Anterior cingulate cortex (tissue), 58 donors: Measurements from ENCODE around the gene D2HGDH.
"Not testable (repeated sequence)": the region's sequence is repeated elsewhere in the genome, so short reads cannot be mapped to it uniquely, and the experiment has no call there.

Experiments
- DNase-seq, 58 donors: peaks; one replicate each; lab custom pipeline; 2025; lab: John Stamatoyannopoulos, UW

D2HGDH gene

DNA sequence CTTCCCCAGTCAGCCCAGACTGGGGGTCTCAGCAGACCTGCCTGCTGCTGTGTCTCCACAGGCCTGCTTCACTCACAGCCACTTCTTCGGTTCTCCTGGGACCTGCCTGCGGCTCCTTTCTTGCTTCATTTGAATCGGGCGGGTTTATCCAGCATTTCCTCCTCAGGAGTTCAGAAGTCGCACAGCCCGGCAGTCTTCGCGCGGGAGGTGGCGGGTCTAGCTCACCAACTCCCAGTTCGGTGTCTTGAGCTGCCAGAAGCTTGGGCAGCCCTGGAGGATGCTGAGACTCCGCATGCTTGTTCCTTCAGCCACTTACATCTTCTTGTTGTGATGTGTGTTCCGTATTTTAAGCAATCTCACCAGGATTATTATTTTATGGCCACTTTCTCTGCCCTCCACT is 10.8 kb downstream of the D2HGDH start:
- no peak for DNase-seq

DNA sequence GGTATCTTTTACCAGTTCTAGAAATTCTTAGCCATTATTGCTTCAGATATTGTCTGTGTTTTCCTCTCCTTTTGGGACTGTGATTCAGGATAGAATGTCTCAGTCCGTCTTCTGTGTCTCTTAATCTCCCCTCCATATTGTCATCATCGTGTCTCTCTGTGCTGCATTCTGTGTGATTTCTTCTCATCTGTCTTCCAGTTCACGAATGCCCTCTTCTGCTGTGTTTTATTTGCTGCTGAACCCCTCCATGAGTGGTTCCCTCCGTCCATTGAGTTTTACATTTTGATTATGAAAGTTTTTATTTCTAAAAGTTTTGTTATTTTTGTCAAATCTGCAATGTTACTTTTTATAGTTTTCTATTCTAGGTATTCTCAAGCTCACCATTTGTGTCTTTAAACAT is 11.7 kb downstream of the D2HGDH start:
- DNase-seq = no peak

DNA sequence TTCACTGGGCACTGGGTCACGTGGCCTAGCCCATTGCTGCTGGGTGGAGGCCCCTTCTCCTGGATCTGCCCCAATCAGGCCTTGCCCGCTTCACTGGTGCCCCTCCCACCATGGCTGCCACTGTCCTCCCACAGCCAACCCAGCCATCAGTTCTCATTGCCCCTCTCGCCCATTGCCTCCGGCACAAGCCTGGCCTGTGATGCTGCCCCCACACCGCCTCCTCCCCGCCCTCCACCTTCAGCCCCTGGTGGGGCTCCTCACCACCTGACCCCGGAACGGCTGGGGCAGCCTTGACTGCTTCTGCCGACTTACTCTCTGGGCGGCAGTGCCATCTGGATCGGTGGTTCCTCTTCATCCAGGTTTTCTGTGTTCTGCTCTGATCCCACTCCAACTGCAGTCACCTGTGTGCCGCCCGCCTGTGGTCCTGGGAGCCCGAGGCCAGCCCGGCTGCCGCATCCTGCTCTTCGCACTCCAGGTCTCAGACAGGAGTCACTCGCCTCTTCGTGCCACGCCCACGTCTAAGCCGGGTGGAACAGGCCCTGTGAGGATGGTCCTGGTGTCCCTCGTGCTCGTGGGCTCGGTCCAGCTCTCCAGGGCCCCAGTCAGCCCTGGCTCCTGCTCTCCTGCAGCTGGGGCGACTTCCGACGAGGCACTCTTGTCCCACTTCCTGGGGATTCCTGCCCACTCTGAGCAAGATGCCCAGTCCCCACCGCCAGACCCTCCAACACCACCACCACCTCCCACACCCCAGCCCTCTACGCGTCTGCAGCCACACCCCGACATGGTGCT is 14.2 kb downstream of the D2HGDH start:
- no peak for DNase-seq

DNA sequence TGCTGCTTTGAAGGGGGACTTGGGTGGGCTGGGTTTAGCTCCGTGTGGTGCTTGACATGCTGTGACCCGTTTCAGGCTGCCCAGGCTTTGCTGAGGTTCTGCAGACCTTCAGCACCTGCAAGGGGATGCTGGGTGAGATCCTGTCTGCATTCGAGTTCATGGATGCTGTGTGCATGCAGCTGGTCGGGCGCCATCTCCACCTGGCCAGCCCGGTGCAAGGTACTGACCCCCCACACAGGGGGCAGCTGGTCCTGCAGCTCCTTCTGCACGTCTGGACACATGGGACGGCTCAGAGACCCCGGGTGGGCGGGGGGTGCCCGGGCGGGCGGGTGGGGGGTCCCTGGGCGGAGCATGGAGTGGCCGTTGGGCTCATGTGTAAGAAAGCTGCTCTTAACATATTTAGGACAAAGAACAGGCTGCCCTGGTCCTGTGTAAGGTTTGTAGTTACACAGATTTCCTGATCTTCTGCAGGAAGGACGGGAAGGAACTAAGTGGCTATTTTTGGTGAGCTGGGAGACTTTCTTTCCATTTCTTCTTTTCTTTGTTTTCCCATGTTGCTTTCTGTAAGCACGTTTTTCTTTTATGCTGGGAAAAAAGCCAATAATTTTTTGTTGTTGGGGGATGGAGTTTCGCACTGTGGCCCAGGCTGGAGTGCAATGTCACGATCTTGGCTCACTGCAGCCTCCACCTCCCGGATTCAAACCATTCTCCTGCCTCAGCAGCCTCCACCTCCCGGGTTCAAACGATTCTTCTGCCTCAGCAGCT is 15.8 kb downstream of the D2HGDH start:
- DNase-seq = no peak

DNA sequence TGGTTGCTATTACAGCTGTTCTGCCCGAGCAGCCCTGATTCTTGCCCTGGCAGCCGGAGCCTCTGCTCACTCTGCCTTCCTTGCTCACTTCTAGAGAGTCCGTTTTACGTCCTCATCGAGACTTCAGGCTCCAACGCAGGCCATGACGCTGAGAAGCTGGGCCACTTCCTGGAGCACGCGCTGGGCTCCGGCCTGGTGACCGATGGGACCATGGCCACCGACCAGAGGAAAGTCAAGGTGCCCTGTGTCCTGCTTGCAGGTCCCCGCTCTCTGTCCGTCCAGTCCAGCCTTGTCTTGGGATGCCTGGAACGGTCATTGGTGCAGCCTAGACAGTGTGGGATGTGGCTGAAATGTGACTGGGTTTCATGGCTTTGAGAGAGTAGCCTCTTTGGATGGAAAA is 16.7 kb downstream of the D2HGDH start:
- DNase-seq = no peak

DNA sequence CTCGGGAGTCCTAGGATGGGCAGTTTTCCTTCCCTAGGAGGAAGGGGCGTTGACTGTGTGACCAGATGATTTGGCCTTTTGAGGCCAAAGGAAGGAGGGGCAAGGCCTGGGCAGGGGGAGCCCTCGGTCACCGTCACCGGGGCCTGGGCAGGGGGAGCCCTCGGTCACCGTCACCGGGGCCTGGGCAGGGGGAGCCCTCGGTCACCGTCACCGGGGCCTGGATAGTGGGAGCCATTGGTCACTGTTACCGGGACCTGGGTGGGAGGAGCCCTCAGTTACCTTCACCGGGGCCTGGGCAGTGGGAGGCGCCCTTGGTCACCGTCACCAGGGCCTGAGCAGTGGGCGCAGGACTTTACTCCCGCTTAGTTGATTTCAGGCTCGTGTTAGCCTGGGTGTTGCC is 17.3 kb downstream of the D2HGDH start:
- DNase-seq = no peak

DNA sequence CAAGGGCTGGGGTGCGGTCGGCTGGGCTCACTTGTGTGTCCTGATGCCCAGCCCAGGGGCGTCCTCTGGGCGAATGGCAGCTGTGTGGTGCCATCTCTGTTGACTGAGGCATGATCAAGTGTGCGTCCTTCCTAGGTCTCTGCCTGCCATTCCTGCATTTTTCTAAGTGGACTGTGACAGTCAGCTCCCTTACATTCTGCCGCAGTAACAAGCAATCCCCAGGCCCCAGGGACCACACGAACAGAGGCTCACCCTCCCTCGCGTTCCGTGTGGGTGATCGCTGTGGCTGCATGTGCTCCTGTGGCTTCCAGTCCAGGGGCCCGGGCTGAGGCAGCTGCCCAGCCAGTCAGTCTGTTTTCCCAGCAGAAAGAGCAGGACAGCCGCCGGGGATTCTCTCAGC is 17.8 kb downstream of the D2HGDH start:
- DNase-seq = no peak

DNA sequence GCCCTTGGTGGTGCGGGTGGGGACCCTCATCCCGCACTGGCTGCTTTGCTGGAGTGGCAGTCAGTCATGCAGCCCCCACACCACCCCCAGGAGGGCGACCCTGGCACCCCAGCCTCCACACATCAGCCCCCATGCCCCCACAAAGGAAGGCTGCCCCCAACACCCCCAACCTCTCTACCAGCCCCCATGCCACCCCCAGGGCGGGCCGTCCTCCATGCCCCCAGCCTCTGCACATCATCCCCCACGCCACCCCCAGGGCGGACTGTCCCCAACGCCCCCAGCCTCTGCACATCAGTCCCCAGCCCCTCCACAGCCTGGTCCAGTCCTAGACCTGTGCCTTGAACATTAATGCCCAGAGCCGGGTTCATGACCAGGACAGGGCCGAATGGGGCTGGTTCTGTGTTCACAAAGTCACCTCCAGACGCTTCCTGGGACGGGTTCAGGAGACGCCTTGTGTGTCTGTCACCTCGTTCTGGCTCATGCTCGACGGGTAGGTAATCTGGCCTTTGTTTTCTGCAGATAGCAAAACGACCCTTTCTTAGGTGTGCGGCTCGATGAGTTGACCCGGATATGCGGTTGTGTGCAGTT is 18.4 kb downstream of the D2HGDH start:
- no peak for DNase-seq

DNA sequence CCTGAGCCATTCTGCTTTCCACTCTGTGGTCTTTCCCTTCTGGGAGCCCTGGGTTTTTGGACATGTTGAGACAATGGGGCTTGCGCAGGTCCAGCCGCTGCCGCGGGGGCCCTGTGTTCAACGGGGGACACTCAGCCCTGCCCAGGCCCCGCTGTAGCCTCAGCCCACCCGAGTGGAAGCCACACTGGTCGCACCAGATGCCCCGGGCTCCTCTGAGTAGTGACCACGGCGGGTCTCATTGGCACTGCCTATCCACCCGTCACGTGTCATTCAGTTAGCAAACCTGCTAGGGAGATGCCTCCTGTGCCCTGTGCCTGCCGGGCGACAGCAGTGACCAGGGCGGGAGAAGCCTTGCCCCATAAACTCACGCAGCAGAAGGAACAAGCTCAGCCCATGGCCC is 19.1 kb downstream of the D2HGDH start:
- no peak for DNase-seq

DNA sequence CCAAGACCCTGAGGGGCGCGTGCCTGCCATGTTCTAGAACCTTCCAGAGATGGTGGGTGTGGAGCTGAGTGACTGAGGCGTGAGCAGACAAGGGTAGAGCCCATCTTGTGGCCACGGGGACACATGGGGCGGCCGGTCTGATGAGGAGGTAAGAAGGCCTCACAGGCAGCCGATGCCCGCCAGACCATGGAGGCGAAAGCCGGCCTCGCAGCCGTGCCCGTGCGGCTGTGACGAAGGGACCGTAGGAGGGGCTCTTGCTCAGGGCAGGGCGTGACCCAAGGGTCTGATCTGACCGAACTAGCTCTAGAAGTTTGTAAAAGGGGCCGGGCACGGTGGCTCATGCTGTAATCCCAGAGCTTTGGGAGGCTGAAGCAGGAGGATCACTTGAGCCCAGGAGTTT is 19.6 kb downstream of the D2HGDH start:
- DNase-seq = no peak

DNA sequence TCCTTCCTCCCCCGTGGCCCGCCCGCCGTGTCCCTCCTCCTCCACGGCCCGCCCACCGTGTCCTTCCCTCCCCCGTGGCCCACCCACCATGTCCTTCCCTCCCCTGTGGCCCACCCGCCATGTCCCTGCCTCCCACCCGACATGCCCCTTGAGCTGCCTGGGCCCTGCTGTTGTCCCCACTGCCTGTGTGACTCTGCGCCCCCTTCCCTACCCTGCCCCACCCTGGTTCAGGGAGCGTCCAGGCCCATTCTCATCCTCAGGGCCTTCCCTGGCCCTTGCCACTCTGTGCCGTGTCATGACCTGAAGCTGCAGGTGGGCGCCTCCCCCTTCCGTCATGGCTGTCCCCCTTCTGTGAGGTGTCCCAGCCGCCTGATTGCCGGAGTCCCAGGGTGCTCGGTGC is 20.7 kb downstream of the D2HGDH start:
- no peak for DNase-seq

DNA sequence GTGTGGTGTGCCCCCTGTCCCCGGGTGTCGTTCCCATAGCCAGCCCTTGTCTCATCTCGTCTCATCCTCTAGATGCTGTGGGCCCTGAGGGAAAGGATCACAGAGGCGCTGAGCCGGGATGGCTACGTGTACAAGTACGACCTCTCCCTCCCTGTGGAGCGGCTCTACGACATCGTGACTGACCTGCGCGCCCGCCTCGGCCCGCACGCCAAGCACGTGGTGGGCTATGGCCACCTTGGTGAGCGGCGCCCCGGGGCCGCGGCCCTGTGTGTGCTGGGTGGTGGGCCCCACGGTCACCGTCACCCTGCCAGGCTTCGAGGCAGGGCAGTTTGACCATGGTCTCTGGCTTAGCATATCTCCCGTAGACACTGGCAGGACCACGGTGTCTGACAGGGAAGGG is 21.3 kb downstream of the D2HGDH start:
- DNase-seq = no peak

DNA sequence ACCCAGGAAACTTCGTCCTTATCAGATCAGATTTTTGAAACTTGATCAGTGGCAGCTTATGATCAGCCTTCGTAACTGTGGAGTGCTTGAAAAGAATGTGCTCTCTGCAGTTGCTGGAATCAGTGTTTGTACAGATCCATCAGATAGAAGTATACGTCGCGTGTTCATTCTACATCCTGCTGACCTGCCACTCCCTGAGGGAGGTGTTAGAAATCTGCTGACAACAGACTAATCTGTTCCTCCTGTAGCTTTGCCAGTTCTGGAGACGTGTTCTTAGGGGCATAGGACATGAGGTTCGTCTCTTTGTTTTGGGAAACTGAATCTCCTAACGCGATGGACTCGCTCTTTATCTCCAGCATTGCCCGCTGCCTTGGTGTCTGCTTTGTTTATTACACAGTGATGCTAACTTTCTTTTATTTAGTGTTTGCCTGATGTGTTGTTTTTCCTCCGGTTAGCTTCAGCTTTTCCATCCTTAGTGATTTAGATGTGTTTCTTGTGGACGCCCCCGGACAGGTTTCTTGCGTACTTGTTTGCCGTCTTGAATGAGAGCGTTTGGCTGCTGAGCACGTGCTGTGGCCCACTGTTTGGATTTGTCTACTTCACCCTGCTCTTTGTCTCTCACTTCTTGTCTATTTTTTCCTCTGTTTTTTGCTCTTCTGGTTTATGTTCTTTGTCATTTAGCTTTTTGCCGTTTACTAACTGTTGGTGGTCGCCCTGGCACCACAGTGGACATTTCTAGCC is 24.8 kb downstream of the D2HGDH start:
- no peak for DNase-seq

DNA sequence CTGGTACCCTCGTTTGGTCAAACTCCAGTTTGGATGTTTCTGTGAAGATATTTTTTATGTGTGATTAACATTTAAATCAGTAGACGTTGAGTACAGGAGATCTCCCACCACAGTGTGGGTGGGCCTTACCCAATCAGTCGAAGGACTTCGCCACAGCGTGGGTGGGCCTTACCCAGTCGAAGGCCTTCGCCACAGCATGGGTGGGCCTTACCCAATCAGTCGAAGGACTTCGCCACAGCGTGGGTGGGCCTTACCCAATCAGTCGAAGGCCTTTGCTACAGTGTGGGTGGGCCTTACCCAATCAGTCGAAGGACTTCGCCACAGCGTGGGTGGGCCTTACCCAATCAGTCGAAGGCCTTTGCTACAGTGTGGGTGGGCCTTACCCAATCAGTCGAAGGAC is 25.5 kb downstream of the D2HGDH start:
- DNase-seq = not testable (repeated sequence)

DNA sequence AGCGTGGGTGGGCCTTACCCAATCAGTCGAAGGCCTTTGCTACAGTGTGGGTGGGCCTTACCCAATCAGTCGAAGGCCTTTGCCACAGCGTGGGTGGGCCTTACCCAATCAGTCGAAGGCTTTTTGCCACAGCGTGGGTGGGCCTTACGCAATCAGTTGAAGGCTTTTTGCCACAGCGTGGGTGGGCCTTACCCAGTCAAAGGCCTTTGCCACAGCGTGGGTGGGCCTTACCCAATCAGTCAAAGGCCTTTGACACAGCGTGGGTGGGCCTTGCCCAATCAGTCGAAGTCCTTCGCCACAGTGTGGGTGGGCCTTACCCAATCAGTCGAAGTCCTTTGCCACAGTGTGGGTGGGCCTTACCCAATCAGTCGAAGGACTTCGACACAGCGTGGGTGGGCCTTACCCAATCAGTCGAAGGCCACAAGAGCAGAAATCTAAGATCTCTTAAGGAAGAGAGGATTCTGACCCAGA is 25.9 kb downstream of the D2HGDH start:
- DNase-seq = no peak

DNA sequence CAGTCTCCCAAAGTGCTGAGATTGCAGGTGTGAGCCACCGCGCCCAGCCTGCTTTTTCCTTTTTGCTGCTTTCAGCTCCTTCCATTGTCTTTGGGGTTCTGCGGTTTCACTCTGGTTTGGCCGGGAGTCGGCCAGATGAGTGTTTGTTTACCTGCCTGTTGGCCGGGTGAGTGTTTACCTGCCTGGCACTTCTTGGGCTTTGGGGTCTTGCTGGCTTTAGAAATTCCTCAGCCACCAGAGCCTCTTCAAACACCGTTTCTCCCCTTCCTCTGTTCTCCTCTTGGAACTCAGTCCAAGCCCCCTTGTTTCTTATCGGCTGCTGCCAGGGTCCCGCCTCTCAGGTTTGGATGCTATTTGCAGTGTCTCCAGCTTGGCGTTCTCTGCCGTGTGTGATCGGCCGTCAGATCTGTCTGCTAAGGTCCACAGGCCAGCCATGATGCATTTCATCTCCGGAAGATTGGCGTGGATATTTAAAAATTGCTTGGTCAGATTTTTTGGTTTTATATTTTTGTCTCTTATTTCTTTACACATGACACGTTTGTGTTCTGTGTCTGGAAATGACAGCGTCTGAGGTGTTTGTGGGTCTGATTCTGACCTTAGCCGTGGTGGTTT is 28.0 kb downstream of the D2HGDH start:
- DNase-seq = no peak

DNA sequence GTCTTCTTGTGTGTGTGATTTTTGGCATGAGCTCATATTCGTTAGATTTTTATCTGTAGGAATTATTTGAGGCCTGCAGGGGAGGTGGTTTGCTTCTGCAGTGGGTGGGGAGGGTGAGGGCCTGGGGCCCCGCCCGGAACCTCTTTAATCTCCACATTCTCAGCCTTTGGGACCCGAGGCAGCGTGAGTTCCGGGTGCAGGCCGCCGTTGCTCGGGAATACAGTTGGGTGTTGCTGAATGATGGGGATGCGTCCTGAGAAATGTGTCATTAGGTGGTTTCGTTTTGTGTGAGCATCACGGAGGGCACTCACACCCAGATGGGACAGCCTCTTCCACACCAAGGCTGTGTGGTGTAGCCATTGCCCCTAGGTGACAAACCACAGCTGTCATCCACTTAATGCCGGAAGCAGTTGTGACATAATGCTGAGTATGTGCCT is 28.5 kb downstream of the D2HGDH start:
- no peak for DNase-seq

DNA sequence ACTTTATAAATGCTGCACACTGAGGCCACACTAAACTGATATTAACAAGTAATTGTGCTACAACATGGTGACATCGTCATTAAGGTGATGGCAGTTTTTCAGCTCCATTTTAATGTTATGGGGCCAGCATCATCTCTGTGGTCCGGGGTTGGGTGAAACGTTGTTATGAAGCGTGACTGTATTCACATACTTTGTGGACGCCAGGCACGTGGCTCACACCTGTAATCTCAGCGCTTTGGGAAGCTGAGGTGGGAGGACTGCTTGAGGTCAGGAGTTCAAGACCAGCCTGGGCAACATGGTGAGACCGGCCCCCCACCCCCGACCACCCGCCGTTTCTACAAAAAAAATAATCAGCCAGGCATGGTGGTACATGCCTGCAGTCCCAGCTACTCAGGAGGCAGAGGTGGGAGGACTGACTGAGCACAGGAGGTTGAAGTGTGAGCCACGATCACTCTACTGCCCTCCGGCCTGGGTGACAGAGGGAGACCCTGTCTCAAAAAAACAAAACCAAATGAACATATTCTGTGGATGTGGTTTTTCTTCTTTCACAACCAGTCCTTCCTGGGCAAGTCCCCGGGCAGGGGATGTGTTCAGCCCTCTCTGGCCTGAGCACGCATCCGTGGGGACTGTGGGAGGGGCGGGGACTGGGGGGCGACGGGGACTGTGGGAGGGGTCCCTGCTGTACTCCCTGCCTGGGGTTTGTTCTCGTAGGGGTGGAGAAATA is 29.3 kb downstream of the D2HGDH start:
- DNase-seq = no peak
